ENCODE data around the gene LITAF.
"Not testable (repeated sequence)": the region's sequence is repeated elsewhere in the genome, so short reads cannot be mapped to it uniquely, and the experiment has no call there.

Gene LITAF

GRCh38 chr16:11535494-11535893 lies 51.2 kb downstream of the LITAF start:
- H3K27ac ChIP-seq: peak overlapping the region in 8 of 21 experiments; percentile 0 to 68 (median 38)

GRCh38 chr16:11534262-11534661 lies 52.5 kb downstream of the LITAF start:
- peak overlapping the region in 5 of 21 experiments; percentile 16 to 45 (median 40) for H3K27ac ChIP-seq

More at GRCh38 chr16:11535494-11535893, 51.2 kb downstream of the LITAF start:
- H3K4me3 ChIP-seq: no peak overlapping the region

GRCh38 chr16:11533588-11533987 lies 53.1 kb downstream of the LITAF start:
- no peak overlapping the region for H3K4me3 ChIP-seq
- H3K27ac ChIP-seq: peak overlapping the region in 2 of 21 experiments; percentile 3 to 16

More at GRCh38 chr16:11534262-11534661, 52.5 kb downstream of the LITAF start:
- H3K4me3 ChIP-seq: no peak overlapping the region

GRCh38 chr16:11530171-11530940 lies 56.4 kb downstream of the LITAF start:
- no peak overlapping the region for H3K27ac ChIP-seq
- H3K4me3 ChIP-seq: no peak overlapping the region

- H3K4me3 ChIP-seq: no peak overlapping the region
- no peak overlapping the region for H3K27ac ChIP-seq
Measured at GRCh38 chr16:11529285-11529684, 57.4 kb downstream of the LITAF start.

- Histone ChIP-seq H3K27ac (no peak overlapping the region), H3K4me3 (no peak overlapping the region)
Measured at GRCh38 chr16:11528053-11528452, 58.7 kb downstream of the LITAF start.

GRCh38 chr16:11526655-11527350 lies 59.9 kb downstream of the LITAF start:
- H3K4me3 ChIP-seq: no peak overlapping the region
- H3K27ac ChIP-seq: no peak overlapping the region

- Histone ChIP-seq H3K4me3 (no peak overlapping the region), H3K27ac (no peak overlapping the region)
Measured at GRCh38 chr16:11524098-11524760, 62.5 kb downstream of the LITAF start.

- Histone ChIP-seq H3K4me3 (no peak overlapping the region), H3K27ac (no peak overlapping the region)
Measured at GRCh38 chr16:11521055-11521454, 65.7 kb downstream of the LITAF start.

- no peak overlapping the region for H3K27ac ChIP-seq
- no peak overlapping the region for H3K4me3 ChIP-seq
Measured at GRCh38 chr16:11520442-11520841, 66.3 kb downstream of the LITAF start.

- H3K27ac ChIP-seq: no peak overlapping the region
- H3K4me3 ChIP-seq: no peak overlapping the region
Measured at GRCh38 chr16:11517961-11518360, 68.8 kb downstream of the LITAF start.

GRCh38 chr16:11515540-11516430 lies 70.9 kb downstream of the LITAF start:
- H3K27ac ChIP-seq: no peak overlapping the region
- no peak overlapping the region for H3K4me3 ChIP-seq

- H3K27ac ChIP-seq: no peak overlapping the region
- H3K4me3 ChIP-seq: no peak overlapping the region
Measured at GRCh38 chr16:11514283-11514682, 72.4 kb downstream of the LITAF start.

- not testable (repeated sequence) for H3K4me3 ChIP-seq, H3K27ac ChIP-seq
Measured at GRCh38 chr16:11513366-11513765, 73.4 kb downstream of the LITAF start.

- no peak overlapping the region for H3K27ac ChIP-seq
Measured at GRCh38 chr16:11511801-11512200, 74.9 kb downstream of the LITAF start.

GRCh38 chr16:11511328-11511727 lies 75.4 kb downstream of the LITAF start:
- Histone ChIP-seq H3K27ac (no peak overlapping the region), H3K4me3 (no peak overlapping the region)

More at GRCh38 chr16:11511801-11512200, 74.9 kb downstream of the LITAF start:
- H3K4me3 ChIP-seq: no peak overlapping the region

- no peak overlapping the region for H3K27ac ChIP-seq
- H3K4me3 ChIP-seq: no peak overlapping the region
Measured at GRCh38 chr16:11510178-11510973, 76.3 kb downstream of the LITAF start.

GRCh38 chr16:11507991-11508390 lies 78.7 kb downstream of the LITAF start:
- Histone ChIP-seq H3K27ac (no peak overlapping the region), H3K4me3 (no peak overlapping the region)

- H3K27ac ChIP-seq: no peak overlapping the region
Measured at GRCh38 chr16:11507350-11507749, 79.4 kb downstream of the LITAF start.

More at GRCh38 chr16:11507350-11507749, 79.4 kb downstream of the LITAF start:
- no peak overlapping the region for H3K4me3 ChIP-seq
